Neural crest cell (in vitro differentiated cells): ENCODE measurements around the gene SLX4IP. TPM values are rescaled to one million over a fixed set of nuclear protein-coding genes. Genes with fewer than 3 reads are reported as not detected.

Source experiments
- DNase-seq: peaks from one replicate; pipeline ENCODE4 v3.0.0; 2021; ENCODE audit warnings: low read depth, mixed read lengths, low spot score
- H3K27ac Mint-ChIP-seq: one replicate; pipeline ENCODE4 v1.8.0; 2021; ENCODE audit warnings: mild to moderate bottlenecking, mixed read lengths; ENCODE audit not compliant: unreplicated experiment
- H3K27me3 Mint-ChIP-seq: 2 replicates; pipeline ENCODE4 v1.8.0; 2021; ENCODE audit warnings: low read depth, mild to moderate bottlenecking, mixed read lengths
- H3K36me3 Mint-ChIP-seq: 2 replicates; pipeline ENCODE4 v1.8.0; 2021; ENCODE audit warnings: low read depth, mild to moderate bottlenecking, mixed read lengths
- H3K4me1 Mint-ChIP-seq: 2 replicates; pipeline ENCODE4 v1.8.0; 2021; ENCODE audit warnings: mixed read lengths
- H3K4me3 Mint-ChIP-seq: one replicate; pipeline ENCODE4 v1.8.0; 2021; ENCODE audit warnings: mild to moderate bottlenecking, mixed read lengths
- H3K9me3 Mint-ChIP-seq: 2 replicates; pipeline ENCODE4 v1.8.0; 2021; ENCODE audit warnings: mixed read lengths
- total RNA-seq: library from RNA; stranded (reverse); gene quantifications from 2 replicates; pipeline ENCODE4 v1.2.1, GENCODE V29; 2021
- TF ChIP-seq, protein P1 (sequence below): fragments of 200-600 bp; sonication (generic); conservative IDR thresholded peaks from 2 replicates; pipeline ENCODE4 v1.5.0; 2021; ENCODE audit warnings: antibody characterized with exemption, mild to moderate bottlenecking

Gene SLX4IP
- total RNA-seq, 1 donor from 2014 or later = 8.5 TPM

GRCh38 chr20:10666221-10667076 is 231.3 kb downstream of the SLX4IP start:
- Mint-ChIP-seq H3K27ac (no peak overlapping the region), H3K36me3 (peaks cover 26% of the 10 kb centered on the region), H3K4me1 (peaks cover 81% of the 10 kb centered on the region), H3K4me3 (peak overlapping the region; percentile 36), H3K27me3 (no peaks in the 10 kb centered on the region), H3K9me3 (no peaks in the 10 kb centered on the region)
- TF ChIP-seq, protein P1, sequence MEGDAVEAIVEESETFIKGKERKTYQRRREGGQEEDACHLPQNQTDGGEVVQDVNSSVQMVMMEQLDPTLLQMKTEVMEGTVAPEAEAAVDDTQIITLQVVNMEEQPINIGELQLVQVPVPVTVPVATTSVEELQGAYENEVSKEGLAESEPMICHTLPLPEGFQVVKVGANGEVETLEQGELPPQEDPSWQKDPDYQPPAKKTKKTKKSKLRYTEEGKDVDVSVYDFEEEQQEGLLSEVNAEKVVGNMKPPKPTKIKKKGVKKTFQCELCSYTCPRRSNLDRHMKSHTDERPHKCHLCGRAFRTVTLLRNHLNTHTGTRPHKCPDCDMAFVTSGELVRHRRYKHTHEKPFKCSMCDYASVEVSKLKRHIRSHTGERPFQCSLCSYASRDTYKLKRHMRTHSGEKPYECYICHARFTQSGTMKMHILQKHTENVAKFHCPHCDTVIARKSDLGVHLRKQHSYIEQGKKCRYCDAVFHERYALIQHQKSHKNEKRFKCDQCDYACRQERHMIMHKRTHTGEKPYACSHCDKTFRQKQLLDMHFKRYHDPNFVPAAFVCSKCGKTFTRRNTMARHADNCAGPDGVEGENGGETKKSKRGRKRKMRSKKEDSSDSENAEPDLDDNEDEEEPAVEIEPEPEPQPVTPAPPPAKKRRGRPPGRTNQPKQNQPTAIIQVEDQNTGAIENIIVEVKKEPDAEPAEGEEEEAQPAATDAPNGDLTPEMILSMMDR = no peak
- no peak for DNase-seq

- TF ChIP-seq, protein P1 = no peak
- Mint-ChIP-seq H3K4me1 (peaks cover 82% of the 10 kb centered on the region), H3K27ac (no peak overlapping the region), H3K9me3 (no peaks in the 10 kb centered on the region), H3K4me3 (peak overlapping the region; percentile 75), H3K36me3 (peaks cover 20% of the 10 kb centered on the region), H3K27me3 (no peaks in the 10 kb centered on the region)
- DNase-seq = no peak
These were observed 231.9 kb downstream of the SLX4IP start for GRCh38 chr20:10667077-10667401.

DNA sequence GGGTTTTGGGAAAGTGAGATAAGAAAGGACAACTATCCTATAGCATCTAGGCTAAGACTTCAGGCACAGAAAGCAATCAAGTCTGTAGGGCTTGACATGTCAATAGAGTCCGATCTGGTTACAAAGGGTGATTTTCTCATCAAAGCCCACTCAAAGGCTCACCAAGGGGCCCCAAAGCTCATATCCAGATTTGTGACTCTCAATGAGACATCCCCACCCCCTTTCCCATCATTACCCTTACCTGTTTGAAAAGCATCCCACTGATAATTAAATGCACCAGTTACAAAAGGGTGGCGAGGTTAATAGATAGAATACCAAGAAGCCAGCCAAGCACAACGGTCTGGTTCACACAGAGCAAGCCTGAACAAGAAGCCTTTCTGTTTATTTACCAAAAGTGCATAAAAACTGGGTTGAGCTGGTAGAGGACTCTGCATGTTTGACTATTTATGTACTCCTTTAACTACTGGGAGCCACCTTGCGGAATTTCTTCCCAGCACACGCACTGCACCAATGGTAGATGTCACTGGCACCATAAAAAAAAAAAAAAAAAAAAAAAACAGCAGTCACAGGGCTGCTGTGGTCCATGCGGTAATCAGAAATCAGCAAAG is 232.6 kb downstream of the SLX4IP start:
- TF ChIP-seq, protein P1 = no peak
- Mint-ChIP-seq H3K27me3 (no peaks in the 10 kb centered on the region), H3K9me3 (no peaks in the 10 kb centered on the region), H3K4me1 (peaks cover 82% of the 10 kb centered on the region), H3K27ac (no peak overlapping the region), H3K4me3 (peak overlapping the region; percentile 75), H3K36me3 (peaks cover 16% of the 10 kb centered on the region)
- no peak for DNase-seq

DNA sequence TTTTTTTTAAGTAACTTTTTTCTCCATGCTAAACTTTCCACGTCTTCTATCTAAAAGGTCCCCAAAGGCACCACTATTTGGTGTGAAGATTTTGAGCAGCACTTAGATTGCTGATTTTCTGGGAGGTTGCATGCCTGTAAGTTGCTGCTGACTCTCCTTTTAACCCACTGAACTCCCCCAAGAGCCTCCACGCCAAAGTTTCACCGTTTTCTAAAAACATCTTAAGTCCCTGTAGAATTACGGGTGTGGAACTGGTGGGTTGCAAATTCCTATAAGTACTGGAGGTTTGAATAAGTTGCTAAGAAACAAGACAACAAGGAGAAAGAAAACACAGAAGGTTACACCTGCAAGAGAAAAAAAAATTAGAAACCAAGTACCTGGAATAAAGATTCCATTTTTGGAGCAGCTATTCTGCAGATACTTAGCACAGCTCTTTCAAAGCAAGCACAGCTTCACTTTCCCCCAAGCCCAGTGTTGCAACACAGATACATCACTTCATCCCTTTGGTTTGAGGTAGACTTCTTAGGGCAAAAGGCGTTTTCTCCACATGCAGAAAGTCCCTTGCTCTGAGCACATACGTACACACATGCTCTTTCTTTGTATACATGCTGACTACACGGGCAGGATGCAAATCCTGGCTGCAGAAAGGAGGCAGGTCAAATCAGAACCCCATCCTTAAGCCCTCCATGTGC is 233.7 kb downstream of the SLX4IP start:
- peaks cover 75% of the 10 kb centered on the region for H3K4me1 Mint-ChIP-seq
- H3K36me3 Mint-ChIP-seq = peaks cover 7% of the 10 kb centered on the region
- no peaks in the 10 kb centered on the region for H3K27me3 Mint-ChIP-seq
- peak overlapping the region; percentile 88 for H3K4me3 Mint-ChIP-seq
- TF ChIP-seq, protein P1 = no peak
- no peak for DNase-seq
- no peaks in the 10 kb centered on the region for H3K9me3 Mint-ChIP-seq
- H3K27ac Mint-ChIP-seq = peak overlapping the region; percentile 75

- no peak for DNase-seq
- Mint-ChIP-seq H3K4me3 (peak overlapping the region; percentile 88), H3K27ac (no peak overlapping the region)
These were observed 234.8 kb downstream of the SLX4IP start for GRCh38 chr20:10669843-10670446.

More at GRCh38 chr20:10669843-10670446, 234.8 kb downstream of the SLX4IP start:
- TF ChIP-seq, protein P1 = no peak
- no peaks in the 10 kb centered on the region for H3K27me3 Mint-ChIP-seq
- H3K4me1 Mint-ChIP-seq = peaks cover 69% of the 10 kb centered on the region
- peaks cover 7% of the 10 kb centered on the region for H3K36me3 Mint-ChIP-seq
- H3K9me3 Mint-ChIP-seq = no peaks in the 10 kb centered on the region
